Liver (tissue), 3 donors: ENCODE data around the gene OR2G3.

Experiments
- ATF3 ChIP-seq: IDR thresholded peaks from 2 replicates; pipeline ENCODE4 v1.6.1; 2016; ENCODE audit warnings: antibody characterized with exemption
- CTCF ChIP-seq: fragments of 150-350 bp; IDR thresholded peaks from 2 replicates; pipeline ENCODE4 v1.5.1; 2017; ENCODE audit warnings: improper control_type of control experiment, low read depth, low read length; ENCODE audit not compliant: missing input control
- EGR1 ChIP-seq, 2 donors: IDR thresholded peaks; 2 replicates each; pipeline ENCODE4 v1.6.1; 2016 to 2018; ENCODE audit warnings: antibody characterized with exemption in 2 of 2, low read depth in 2 of 2
- FOXA1 ChIP-seq: IDR thresholded peaks from 2 replicates; pipeline ENCODE4 v1.6.1; 2016; ENCODE audit warnings: antibody characterized with exemption
- HNF4A ChIP-seq, 2 donors: conservative IDR thresholded peaks; 2 replicates each; pipeline ENCODE4 v1.6.1; 2016; ENCODE audit warnings: antibody characterized with exemption in 2 of 2, mild to moderate bottlenecking in 2 of 2
- HNF4G ChIP-seq: IDR thresholded peaks from 2 replicates; pipeline ENCODE4 v1.6.1; 2016; ENCODE audit warnings: antibody characterized with exemption
- JUND ChIP-seq, 2 donors: IDR thresholded peaks; 2 replicates each; pipeline ENCODE4 v1.6.1; 2016; ENCODE audit warnings: antibody characterized with exemption in 2 of 2
- MAX ChIP-seq: IDR thresholded peaks from 2 replicates; pipeline ENCODE4 v1.6.1; 2016; ENCODE audit warnings: antibody characterized with exemption
- RAD21 ChIP-seq, 2 donors: IDR thresholded peaks; 2 replicates each; pipeline ENCODE4 v1.6.1; 2016; ENCODE audit warnings: antibody characterized with exemption in 2 of 2, mild to moderate bottlenecking in 2 of 2
- RXRA ChIP-seq, 2 donors: IDR thresholded peaks; 2 replicates each; pipeline ENCODE4 v1.6.1; 2017 to 2018; ENCODE audit warnings: antibody characterized with exemption in 2 of 2, mild to moderate bottlenecking in 1 of 2
- SP1 ChIP-seq: IDR thresholded peaks from 2 replicates; pipeline ENCODE4 v1.6.1; 2018; ENCODE audit warnings: antibody characterized with exemption, mild to moderate bottlenecking
- TAF1 ChIP-seq: conservative IDR thresholded peaks from 2 replicates; pipeline ENCODE4 v1.6.1; 2016; ENCODE audit warnings: antibody characterized with exemption, mild to moderate bottlenecking
- YY1 ChIP-seq: IDR thresholded peaks from 2 replicates; pipeline ENCODE4 v1.6.1; 2016; ENCODE audit warnings: antibody characterized with exemption, mild to moderate bottlenecking
- TF ChIP-seq, protein P1 (sequence below): IDR thresholded peaks from 2 replicates; pipeline ENCODE4 v1.6.1; 2016; ENCODE audit warnings: antibody characterized with exemption, mild to moderate bottlenecking
- donor health status: healthy.
- donor health status: healthy.

DNA sequence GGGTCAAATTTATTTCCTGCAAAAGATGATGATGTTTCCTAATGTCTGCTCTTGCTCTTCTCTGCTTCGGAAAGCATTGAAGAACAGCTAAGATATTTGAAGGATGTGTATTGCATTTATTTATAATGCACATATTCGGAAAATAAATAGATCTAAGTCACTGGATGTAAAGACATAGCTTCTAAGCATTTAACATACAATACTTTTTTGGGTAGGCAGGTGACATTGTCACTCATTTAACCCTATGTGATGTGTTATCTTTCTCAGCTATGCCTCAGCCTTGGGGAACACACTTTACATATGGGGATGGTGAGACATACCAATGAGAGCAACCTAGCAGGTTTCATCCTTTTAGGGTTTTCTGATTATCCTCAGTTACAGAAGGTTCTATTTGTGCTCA, 17.3 kb upstream of the OR2G3 start, which contains the start of gene OR2G2:
- no peak for TF ChIP-seq MAX
- no peak for TF ChIP-seq CTCF
- TF ChIP-seq, protein P1, sequence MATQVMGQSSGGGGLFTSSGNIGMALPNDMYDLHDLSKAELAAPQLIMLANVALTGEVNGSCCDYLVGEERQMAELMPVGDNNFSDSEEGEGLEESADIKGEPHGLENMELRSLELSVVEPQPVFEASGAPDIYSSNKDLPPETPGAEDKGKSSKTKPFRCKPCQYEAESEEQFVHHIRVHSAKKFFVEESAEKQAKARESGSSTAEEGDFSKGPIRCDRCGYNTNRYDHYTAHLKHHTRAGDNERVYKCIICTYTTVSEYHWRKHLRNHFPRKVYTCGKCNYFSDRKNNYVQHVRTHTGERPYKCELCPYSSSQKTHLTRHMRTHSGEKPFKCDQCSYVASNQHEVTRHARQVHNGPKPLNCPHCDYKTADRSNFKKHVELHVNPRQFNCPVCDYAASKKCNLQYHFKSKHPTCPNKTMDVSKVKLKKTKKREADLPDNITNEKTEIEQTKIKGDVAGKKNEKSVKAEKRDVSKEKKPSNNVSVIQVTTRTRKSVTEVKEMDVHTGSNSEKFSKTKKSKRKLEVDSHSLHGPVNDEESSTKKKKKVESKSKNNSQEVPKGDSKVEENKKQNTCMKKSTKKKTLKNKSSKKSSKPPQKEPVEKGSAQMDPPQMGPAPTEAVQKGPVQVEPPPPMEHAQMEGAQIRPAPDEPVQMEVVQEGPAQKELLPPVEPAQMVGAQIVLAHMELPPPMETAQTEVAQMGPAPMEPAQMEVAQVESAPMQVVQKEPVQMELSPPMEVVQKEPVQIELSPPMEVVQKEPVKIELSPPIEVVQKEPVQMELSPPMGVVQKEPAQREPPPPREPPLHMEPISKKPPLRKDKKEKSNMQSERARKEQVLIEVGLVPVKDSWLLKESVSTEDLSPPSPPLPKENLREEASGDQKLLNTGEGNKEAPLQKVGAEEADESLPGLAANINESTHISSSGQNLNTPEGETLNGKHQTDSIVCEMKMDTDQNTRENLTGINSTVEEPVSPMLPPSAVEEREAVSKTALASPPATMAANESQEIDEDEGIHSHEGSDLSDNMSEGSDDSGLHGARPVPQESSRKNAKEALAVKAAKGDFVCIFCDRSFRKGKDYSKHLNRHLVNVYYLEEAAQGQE, result no peak
- TF ChIP-seq HNF4G, result no peak
- no peak for TF ChIP-seq JUND (IDR thresholded peaks at IDR 0.05)
- no peak for TF ChIP-seq EGR1 (IDR thresholded peaks at IDR 0.05; ENCODE audit: low read depth in 2 of 2)
- TF ChIP-seq SP1, result no peak
- no peak for TF ChIP-seq ATF3
- no peak for TF ChIP-seq FOXA1
- TF ChIP-seq HNF4A (conservative IDR thresholded peaks at IDR 0.05), result no peak
- no peak for TF ChIP-seq YY1
- TF ChIP-seq RXRA (IDR thresholded peaks at IDR 0.05), result no peak
- no peak for TF ChIP-seq TAF1
- no peak for TF ChIP-seq RAD21 (IDR thresholded peaks at IDR 0.05)
